HAP-1 (cell line): ENCODE data around the gene RYR3.

ENCODE experiments used
- DNase-seq, 2 experiments: peaks; one replicate each; pipeline ENCODE4 v3.0.0-alpha.2; 2016 to 2020; ENCODE audit warnings: low spot score in 2 of 2
- H3K27me3 ChIP-seq: fragments of 250-450 bp; sonication (Bioruptor Pico); 2 replicates; pipeline ENCODE4 v1.5.1; 2020; ENCODE audit warnings: low read depth, mild to moderate bottlenecking, moderate library complexity
- H3K36me3 ChIP-seq: fragments of 250-450 bp; sonication (Bioruptor Pico); replicated peaks from 2 replicates; pipeline ENCODE4 v1.5.1; 2020; ENCODE audit warnings: mild to moderate bottlenecking
- H3K4me1 ChIP-seq: fragments of 250-450 bp; sonication (Bioruptor Pico); 2 replicates; pipeline ENCODE4 v1.5.1; 2020; ENCODE audit warnings: mild to moderate bottlenecking
- H3K4me3 ChIP-seq: fragments of 250-450 bp; sonication (Bioruptor Pico); 2 replicates; pipeline ENCODE4 v1.5.1; 2020; ENCODE audit warnings: mild to moderate bottlenecking, moderate library complexity
- H3K9me3 ChIP-seq: fragments of 250-450 bp; sonication (Bioruptor Pico); 2 replicates; pipeline ENCODE4 v1.5.1; 2020; ENCODE audit warnings: mild to moderate bottlenecking, moderate library complexity
- in situ Hi-C: fragments of 300-500 bp; cut with MboI; formaldehyde crosslinking; loops from 3 replicates; pipeline ENCODE4 v1.14.3; 2020; ENCODE audit warnings: low sequenced_read_pairs, inconsistent platforms, mixed read lengths

Gene RYR3

DNA sequence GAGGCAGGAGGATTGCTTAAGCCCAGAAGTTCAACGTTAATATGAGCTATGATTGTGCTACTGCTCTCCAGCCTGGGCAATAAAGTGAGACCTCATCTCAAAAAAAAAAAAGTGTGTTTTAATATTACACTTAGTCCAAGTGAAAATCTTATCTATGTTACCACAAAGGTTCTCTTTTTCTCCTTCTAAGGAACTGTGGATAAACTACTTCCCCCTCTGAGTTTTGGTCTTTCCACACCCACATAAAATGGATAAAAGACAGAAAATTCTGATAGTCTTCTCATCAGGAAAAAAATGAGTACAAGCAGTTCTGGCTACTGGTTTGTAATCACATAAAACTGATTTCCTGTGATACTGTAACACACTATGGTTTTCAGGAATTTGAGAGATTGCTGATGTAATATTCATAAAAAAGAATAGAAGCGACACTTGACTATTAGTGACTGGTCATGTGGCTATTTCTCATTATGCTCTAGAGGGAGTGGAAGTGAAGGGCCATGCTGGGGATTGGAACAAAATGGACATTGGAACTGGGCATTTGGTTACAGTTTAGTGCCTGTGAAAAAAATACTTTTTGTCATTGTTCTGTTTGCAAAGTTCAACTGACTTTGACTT lies 68.2 kb downstream of the RYR3 start:
- Histone ChIP-seq H3K36me3 (no peaks in the 10 kb centered on the region), H3K9me3 (no peaks in the 10 kb centered on the region), H3K4me1 (no peaks in the 10 kb centered on the region), H3K4me3 (no peak overlapping the region), H3K27me3 (no peaks in the 10 kb centered on the region)
- in situ Hi-C loops = no loop called here
- no peak for DNase-seq

DNA sequence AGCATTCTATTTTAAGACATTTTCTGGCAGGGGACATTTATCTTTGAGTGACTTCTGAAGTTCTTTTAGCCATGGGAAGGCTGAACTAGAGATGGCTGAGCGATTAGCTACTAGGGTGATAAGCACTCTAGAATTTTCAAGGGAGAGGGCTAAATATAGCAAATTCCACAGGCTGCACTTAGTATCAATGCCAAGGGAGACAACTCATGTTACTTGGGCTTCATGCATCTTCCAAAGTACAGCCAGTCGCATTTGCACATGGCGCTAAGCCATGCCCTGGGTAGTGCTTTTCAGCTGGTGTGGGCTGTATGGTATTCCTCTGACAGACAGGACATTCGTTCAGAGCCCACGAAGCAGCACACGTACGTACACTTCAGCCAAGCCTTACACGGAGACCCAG lies 69.6 kb downstream of the RYR3 start:
- no peaks in the 10 kb centered on the region for H3K36me3 ChIP-seq
- H3K4me3 ChIP-seq = no peak overlapping the region
- H3K27me3 ChIP-seq = no peaks in the 10 kb centered on the region; the same call in 1 of the 2 replicates
- in situ Hi-C loops = no loop called here
- H3K9me3 ChIP-seq = no peaks in the 10 kb centered on the region
- no peak for DNase-seq
- no peaks in the 10 kb centered on the region for H3K4me1 ChIP-seq

DNA sequence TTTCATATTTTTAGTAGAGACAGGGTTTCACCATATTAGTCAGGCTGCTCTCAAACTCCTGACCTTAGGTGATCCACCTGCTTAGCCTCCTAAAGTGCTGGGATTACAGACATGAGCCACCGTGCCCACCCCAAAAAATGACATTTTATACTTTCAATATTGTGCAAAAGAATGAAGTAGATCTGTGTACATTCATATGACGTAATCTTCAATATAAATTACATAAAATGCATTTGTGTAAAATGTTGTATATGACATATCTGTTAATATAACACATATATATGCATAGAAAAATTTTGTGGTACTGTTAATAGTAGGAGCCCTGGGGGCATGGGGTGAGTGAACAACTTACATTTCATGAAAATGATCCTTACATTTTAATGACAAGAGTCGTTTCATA lies 71.7 kb downstream of the RYR3 start:
- Histone ChIP-seq H3K36me3 (no peaks in the 10 kb centered on the region), H3K27me3 (no peaks in the 10 kb centered on the region; the same call in 1 of the 2 replicates), H3K4me3 (no peak overlapping the region), H3K9me3 (no peaks in the 10 kb centered on the region), H3K4me1 (no peaks in the 10 kb centered on the region)
- in situ Hi-C loops = no loop called here
- DNase-seq = no peak

DNA sequence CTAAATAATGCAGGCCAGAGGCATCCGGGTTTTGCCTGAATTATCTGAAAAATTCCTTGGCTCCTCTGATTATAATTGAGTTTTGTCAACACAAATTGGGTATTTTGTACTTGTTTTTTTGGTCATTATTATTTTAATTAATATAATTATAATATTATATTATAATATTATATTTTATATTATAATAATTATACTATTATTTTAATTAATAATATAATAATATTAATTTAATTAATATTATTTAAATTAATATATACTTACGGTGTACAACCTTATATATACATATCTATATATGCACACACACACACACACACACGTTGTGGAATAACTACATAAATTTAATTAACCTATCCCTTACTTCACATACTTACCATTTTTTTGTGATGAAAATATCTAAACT lies 73.5 kb downstream of the RYR3 start:
- no peak overlapping the region for H3K4me3 ChIP-seq
- H3K4me1 ChIP-seq = no peaks in the 10 kb centered on the region
- no peaks in the 10 kb centered on the region; the same call in 1 of the 2 replicates for H3K27me3 ChIP-seq
- no peaks in the 10 kb centered on the region for H3K9me3 ChIP-seq
- H3K36me3 ChIP-seq = no peaks in the 10 kb centered on the region
- no peak for DNase-seq
- in situ Hi-C loops = no loop called here

DNA sequence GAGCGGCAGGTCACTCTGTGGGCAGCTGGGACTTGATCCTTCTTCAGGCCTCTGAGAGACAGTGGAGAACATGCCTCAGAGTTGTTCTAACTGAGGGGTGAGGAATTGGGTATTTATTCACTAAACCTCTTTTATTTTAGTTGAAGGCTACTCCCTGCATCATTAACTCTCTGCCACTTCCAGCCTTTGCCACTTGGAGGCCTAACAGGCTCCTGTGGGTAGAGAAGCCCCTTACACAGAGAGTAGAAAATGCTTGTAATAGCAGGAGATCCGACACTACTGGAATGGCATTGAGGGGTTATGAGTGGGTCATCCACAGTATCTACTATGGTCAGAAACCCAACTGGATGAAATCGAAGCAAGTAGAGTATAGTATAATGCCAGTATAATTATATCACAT lies 81.7 kb downstream of the RYR3 start:
- in situ Hi-C loops = no loop called here

DNA sequence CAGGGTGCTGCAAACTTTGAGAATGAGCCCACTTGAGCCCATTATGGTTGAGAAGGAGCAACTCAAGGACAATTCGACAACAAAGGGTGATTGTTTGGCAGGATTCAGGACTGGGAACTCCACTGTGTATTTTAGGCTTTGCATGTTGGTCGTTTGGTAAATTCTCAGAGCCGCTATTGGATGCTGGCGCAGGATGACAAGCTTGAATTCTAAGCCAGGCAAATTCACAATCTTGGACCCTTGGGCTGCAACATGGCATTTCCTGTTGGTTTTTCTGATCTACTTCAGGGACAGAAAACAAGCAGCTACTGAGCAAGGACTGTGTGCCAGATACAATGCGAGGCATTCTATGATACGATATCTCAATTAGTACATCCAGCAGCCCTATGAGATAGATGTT lies 82.8 kb downstream of the RYR3 start:
- no peaks in the 10 kb centered on the region for H3K27me3 ChIP-seq
- in situ Hi-C loops = no loop called here
- DNase-seq = no peak
- no peak overlapping the region for H3K4me3 ChIP-seq
- no peaks in the 10 kb centered on the region for H3K9me3 ChIP-seq
- H3K36me3 ChIP-seq = no peaks in the 10 kb centered on the region
- no peaks in the 10 kb centered on the region for H3K4me1 ChIP-seq

More for the DNA sequence above, 81.7 kb downstream of the RYR3 start:
- Histone ChIP-seq H3K4me3 (no peak overlapping the region), H3K36me3 (no peaks in the 10 kb centered on the region), H3K4me1 (no peaks in the 10 kb centered on the region), H3K9me3 (no peaks in the 10 kb centered on the region), H3K27me3 (no peaks in the 10 kb centered on the region)
- no peak for DNase-seq

DNA sequence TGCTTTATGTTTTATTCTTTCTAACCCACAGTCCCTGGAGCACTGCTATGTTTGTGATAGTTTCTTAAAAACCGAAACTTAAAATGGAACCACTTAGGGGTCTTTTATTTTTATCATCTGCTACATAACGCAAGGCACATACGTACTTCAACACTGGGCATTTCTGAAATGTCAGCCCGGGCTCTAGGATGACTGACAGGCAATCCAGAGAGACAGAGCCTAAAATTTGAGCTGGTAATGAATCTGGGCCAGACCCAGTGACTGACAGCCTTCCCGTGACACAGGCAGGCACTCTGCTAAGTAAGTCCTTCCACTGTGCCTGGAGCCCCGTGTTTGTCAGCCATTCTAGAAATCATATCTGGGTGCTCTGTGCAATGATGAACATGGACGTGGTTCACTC lies 84.6 kb downstream of the RYR3 start:
- no peak overlapping the region for H3K4me3 ChIP-seq
- H3K9me3 ChIP-seq = no peaks in the 10 kb centered on the region
- in situ Hi-C loops = no loop called here
- no peak for DNase-seq
- no peaks in the 10 kb centered on the region for H3K27me3 ChIP-seq
- no peaks in the 10 kb centered on the region for H3K4me1 ChIP-seq
- no peaks in the 10 kb centered on the region for H3K36me3 ChIP-seq

DNA sequence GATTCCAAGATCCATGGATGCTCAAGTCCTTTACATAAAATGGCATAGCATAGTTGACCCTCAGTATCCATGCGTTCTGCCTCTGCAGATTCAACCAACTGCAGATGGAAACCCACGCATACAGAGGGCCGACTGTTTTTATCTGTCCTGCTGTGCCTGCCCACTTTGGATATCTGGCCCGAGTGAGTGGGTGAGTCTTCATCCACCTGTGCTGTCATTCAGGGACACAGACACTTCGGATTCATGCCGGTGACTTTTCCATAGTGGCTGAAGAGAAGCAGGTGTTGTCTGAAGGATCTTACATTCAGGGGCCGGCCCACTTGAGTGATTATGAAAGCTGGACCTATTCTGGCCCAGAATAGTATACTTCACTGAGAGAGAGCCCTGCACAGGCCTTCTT lies 85.1 kb downstream of the RYR3 start:
- Histone ChIP-seq H3K4me3 (no peak overlapping the region), H3K4me1 (no peaks in the 10 kb centered on the region), H3K36me3 (no peaks in the 10 kb centered on the region), H3K27me3 (0 out of 2 replicates have a peak, but pooled peaks cover under 1% of the 10 kb centered on the region), H3K9me3 (no peaks in the 10 kb centered on the region)
- in situ Hi-C loops = no loop called here
- no peak for DNase-seq

DNA sequence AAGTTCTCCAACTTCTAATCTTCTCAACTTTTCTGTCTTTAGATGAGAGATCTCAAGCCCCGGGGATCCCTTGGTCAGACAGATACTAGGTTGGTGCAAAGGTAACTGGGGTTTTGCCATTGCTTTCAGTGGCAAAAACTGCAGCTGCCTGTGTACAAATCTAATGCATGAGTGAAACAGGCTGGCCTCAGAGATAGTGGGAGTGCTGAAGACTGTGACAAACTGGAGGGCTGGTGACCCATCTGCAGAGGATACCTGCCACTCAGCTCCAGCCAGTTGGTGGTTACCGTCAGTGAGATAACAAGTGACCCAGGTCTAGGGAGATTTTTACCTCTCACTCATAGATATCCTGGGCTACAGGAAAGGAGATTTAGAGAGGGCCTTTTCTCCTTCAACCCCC lies 85.7 kb downstream of the RYR3 start:
- Histone ChIP-seq H3K27me3 (0 out of 2 replicates have a peak, but pooled peaks cover 5% of the 10 kb centered on the region), H3K36me3 (no peaks in the 10 kb centered on the region), H3K4me3 (no peak overlapping the region), H3K9me3 (no peaks in the 10 kb centered on the region), H3K4me1 (no peaks in the 10 kb centered on the region)
- no peak for DNase-seq
- in situ Hi-C loops = no loop called here

DNA sequence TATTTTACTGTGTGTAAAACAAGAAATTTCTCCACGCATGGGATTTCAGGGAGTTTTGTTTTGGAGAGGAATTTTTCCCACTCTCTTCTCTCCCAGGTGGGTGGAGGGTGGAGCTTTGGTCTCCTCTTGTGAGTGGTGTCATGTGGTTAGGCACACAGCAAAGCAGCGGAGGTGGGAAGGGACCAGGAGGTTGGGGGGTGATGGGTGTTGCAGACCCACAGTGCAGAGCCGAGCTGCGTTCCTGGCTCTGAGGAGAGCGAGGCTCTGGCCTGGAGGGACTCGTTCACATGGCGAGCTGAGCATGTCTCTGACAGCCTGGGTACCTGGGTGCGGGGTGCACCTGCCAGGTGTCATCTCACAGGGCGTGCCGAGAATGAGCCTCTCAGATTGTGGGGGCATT lies 87.8 kb downstream of the RYR3 start:
- H3K36me3 ChIP-seq = no peaks in the 10 kb centered on the region
- H3K4me1 ChIP-seq = no peaks in the 10 kb centered on the region
- DNase-seq = no peak
- no peak overlapping the region for H3K4me3 ChIP-seq
- in situ Hi-C loops = no loop called here
- H3K27me3 ChIP-seq = 0 out of 2 replicates have a peak, but pooled peaks cover 5% of the 10 kb centered on the region
- no peaks in the 10 kb centered on the region for H3K9me3 ChIP-seq

DNA sequence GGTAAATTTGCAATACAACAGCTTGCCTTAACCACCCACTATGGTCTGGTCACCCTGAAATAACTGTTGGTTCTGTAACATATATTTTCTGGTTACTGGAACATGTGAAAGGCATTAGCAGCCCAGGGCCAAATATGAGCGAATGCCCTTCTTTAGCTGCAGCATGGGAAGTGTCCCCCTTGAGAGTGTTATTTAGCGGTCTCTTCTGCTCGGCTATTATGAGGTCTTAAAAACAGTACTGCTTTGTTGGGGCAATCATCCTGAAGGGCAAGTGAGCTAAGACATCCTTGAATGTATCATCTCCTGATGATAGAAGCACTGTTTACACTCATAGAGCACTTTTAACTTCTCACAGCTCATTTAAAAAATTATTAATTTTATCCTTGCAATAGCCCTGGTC lies 90.2 kb downstream of the RYR3 start:
- Histone ChIP-seq H3K36me3 (no peaks in the 10 kb centered on the region), H3K27me3 (peaks cover 5% of the 10 kb centered on the region; the same call in 1 of the 2 replicates), H3K4me3 (no peak overlapping the region), H3K4me1 (no peaks in the 10 kb centered on the region), H3K9me3 (no peaks in the 10 kb centered on the region)
- in situ Hi-C loops = no loop called here
- no peak for DNase-seq

DNA sequence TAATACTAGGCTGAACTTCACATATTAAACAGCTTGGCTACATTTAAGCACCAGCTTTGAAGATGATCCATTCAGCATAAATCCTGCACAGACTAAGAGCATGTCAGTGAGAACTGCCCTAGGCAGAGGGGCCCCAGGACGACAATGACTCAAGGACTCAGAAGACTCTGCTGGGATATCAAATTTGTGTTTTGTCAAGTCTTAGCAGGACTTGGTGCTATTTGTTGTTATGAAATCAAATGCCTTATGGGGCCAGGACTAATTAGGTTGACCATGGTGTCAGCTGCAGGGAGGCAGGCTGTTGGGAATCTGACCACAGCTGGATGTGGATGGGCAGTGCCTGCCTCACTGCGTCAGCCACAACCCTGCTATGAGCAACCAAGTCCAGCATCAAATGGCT lies 91.8 kb downstream of the RYR3 start:
- peaks cover 5% of the 10 kb centered on the region; the same call in 1 of the 2 replicates for H3K27me3 ChIP-seq
- no peak overlapping the region for H3K4me3 ChIP-seq
- H3K9me3 ChIP-seq = no peaks in the 10 kb centered on the region
- no peak for DNase-seq
- H3K36me3 ChIP-seq = no peaks in the 10 kb centered on the region
- H3K4me1 ChIP-seq = no peaks in the 10 kb centered on the region
- in situ Hi-C loops = no loop called here

DNA sequence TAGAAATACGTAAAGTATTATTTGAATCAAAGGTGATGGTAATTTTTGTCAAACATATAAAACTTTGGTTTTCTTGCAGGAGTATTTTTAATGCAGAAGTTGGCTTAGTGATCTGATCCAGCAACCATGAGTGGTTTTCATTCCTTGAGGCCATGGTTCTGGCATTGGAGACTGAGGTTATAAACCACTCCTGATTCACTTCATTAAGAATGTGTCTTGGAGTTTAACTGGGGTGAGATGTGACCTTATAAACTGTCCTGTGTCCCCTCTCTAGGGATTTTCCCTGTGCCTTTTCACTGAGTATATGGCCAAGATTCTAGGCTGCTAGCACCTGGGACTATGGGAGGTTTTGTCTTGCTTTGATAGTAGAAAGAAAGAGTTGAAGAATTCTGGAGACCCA lies 94.3 kb downstream of the RYR3 start:
- H3K27me3 ChIP-seq = peaks cover 5% of the 10 kb centered on the region; the same call in 1 of the 2 replicates
- H3K4me3 ChIP-seq = no peak overlapping the region
- no peak for DNase-seq
- no peaks in the 10 kb centered on the region for H3K36me3 ChIP-seq
- in situ Hi-C loops = no loop called here
- H3K4me1 ChIP-seq = no peaks in the 10 kb centered on the region
- no peaks in the 10 kb centered on the region for H3K9me3 ChIP-seq

DNA sequence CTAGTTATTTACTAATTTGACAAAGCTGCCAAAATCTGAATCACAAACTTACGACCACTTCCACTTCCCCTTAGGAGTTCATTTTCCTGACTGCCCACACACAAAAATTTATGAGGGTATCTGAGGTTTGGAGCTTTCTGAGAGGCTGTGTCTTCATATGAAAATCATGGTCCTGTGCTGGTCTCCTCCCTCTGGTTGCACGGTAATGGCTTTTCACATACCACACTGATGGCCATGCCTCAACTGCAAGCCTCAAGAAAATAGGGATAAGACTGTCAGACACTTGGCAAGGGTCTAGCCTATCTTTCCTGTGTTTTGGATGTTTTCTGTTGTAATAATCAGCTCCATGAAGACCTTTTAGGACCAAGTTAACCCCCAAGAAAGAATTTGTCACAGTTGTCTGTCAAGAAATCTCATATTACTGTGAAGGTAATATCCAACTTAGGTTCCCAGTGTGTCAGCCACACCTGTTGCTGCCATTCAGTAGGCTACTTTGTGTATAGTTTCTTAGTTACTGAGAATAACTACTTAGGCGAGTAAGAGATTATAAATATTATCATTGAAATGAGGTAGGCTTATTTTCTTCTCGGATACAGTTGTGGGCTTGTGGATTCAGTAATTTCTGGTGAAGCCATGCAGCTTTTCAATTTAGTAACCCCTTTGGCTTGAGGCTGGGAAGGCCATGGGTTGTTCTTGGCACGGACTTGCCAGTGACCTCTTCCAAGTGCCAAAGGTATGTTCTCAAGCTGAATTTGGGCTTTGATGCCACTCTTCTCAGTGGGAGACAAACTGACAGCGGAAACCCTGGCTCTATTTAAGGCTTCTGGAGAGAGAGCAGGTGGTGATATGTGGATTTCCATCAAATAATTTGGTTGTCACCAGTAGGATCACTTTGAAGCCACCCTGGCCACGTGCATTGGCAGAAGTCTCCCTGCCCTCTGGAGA lies 101.1 kb downstream of the RYR3 start:
- H3K4me3 ChIP-seq = no peak overlapping the region
- H3K36me3 ChIP-seq = no peaks in the 10 kb centered on the region
- H3K4me1 ChIP-seq = no peaks in the 10 kb centered on the region; the same call in 1 of the 2 replicates
- no peaks in the 10 kb centered on the region for H3K27me3 ChIP-seq
- no peak for DNase-seq
- in situ Hi-C loops = no loop called here
- no peaks in the 10 kb centered on the region for H3K9me3 ChIP-seq
